ENCODE measurements around the gene MAML3. TPM values are rescaled to one million over a fixed set of nuclear protein-coding genes. Genes with fewer than 3 reads are reported as not detected.

The MAML3 gene
- polyA plus RNA-seq, 1 donor (not counting 4 experiments of a cell fraction or from before 2014, with no cell fraction given), result 0.68 TPM

- DNase-seq (ENCODE audit: low read depth, low spot score) (no peak), FAIRE-seq (no peak)
- Histone ChIP-seq H3K27ac (ENCODE audit: control insufficient read depth, insufficient read depth, low read length) (no peak overlapping the region), H4K20me1 (ENCODE audit: control insufficient read depth, extremely low read depth, insufficient read depth, low read length) (no peaks in the 10 kb centered on the region), H3K9me1 (ENCODE audit: control insufficient read depth, extremely low read depth, insufficient read depth, low read length) (no peaks in the 10 kb centered on the region), H3K4me1 (ENCODE audit: control insufficient read depth, extremely low read depth, insufficient read depth, low read length) (no peaks in the 10 kb centered on the region), H3K9ac (ENCODE audit: control insufficient read depth, extremely low read depth, insufficient read depth, low read length) (no peak overlapping the region), H3K9me3 (ENCODE audit: control insufficient read depth, low read depth, low read length) (no peaks in the 10 kb centered on the region), H3K4me2 (ENCODE audit: control insufficient read depth, extremely low read depth, insufficient read depth, low read depth, low read length) (no peak overlapping the region), H3K4me3 (ENCODE audit: control insufficient read depth in 2 of 3, extremely low read depth in 1 of 3, insufficient read depth in 2 of 3, low read depth in 1 of 3, low read length in 3 of 3) (no peak overlapping the region), H3K27me3 (ENCODE audit: control insufficient read depth, extremely low read depth, insufficient read depth, low read length) (no peaks in the 10 kb centered on the region), H2AFZ (ENCODE audit: control insufficient read depth, low read length) (no peak overlapping the region), H3K36me3 (ENCODE audit: control insufficient read depth in 2 of 2, extremely low read depth in 1 of 2, insufficient read depth in 2 of 2, low read length in 2 of 2) (no peaks in the 10 kb centered on the region), H3K79me2 (ENCODE audit: control insufficient read depth, insufficient read depth, low read length) (no peaks in the 10 kb centered on the region)
- TF ChIP-seq, protein P1, sequence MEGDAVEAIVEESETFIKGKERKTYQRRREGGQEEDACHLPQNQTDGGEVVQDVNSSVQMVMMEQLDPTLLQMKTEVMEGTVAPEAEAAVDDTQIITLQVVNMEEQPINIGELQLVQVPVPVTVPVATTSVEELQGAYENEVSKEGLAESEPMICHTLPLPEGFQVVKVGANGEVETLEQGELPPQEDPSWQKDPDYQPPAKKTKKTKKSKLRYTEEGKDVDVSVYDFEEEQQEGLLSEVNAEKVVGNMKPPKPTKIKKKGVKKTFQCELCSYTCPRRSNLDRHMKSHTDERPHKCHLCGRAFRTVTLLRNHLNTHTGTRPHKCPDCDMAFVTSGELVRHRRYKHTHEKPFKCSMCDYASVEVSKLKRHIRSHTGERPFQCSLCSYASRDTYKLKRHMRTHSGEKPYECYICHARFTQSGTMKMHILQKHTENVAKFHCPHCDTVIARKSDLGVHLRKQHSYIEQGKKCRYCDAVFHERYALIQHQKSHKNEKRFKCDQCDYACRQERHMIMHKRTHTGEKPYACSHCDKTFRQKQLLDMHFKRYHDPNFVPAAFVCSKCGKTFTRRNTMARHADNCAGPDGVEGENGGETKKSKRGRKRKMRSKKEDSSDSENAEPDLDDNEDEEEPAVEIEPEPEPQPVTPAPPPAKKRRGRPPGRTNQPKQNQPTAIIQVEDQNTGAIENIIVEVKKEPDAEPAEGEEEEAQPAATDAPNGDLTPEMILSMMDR (optimal IDR thresholded peaks at IDR 0.05 in 1 of 3, IDR thresholded peaks at IDR 0.05 in 1 of 3, conservative IDR thresholded peaks at IDR 0.05 in 1 of 3; ENCODE audit: extremely low read depth in 1 of 3, insufficient read depth in 2 of 3, low read length in 3 of 3), result no peak
- TF ChIP-seq EZH2 (IDR thresholded peaks at IDR 0.05; ENCODE audit: low read length), result no peak
- dilution Hi-C loops (cut with MboI; ENCODE audit: extremely low pct_ligation_motif_present, low sequenced_read_pairs), result no loop called here
Observed at GRCh38 chr4:139728840-139729239, 425.1 kb downstream of the MAML3 start.

- Histone ChIP-seq H4K20me1 (ENCODE audit: control insufficient read depth, extremely low read depth, insufficient read depth, low read length) (no peaks in the 10 kb centered on the region), H3K9me3 (ENCODE audit: control insufficient read depth, low read depth, low read length) (no peaks in the 10 kb centered on the region), H3K36me3 (ENCODE audit: control insufficient read depth in 2 of 2, extremely low read depth in 1 of 2, insufficient read depth in 2 of 2, low read length in 2 of 2) (no peaks in the 10 kb centered on the region), H2AFZ (ENCODE audit: control insufficient read depth, low read length) (no peak overlapping the region), H3K79me2 (ENCODE audit: control insufficient read depth, insufficient read depth, low read length) (no peaks in the 10 kb centered on the region), H3K27me3 (ENCODE audit: control insufficient read depth, extremely low read depth, insufficient read depth, low read length) (no peaks in the 10 kb centered on the region), H3K9ac (ENCODE audit: control insufficient read depth, extremely low read depth, insufficient read depth, low read length) (no peak overlapping the region), H3K27ac (ENCODE audit: control insufficient read depth, insufficient read depth, low read length) (no peak overlapping the region), H3K4me1 (ENCODE audit: control insufficient read depth, extremely low read depth, insufficient read depth, low read length) (no peaks in the 10 kb centered on the region), H3K4me2 (ENCODE audit: control insufficient read depth, extremely low read depth, insufficient read depth, low read depth, low read length) (no peak overlapping the region), H3K4me3 (ENCODE audit: control insufficient read depth in 2 of 3, extremely low read depth in 1 of 3, insufficient read depth in 2 of 3, low read depth in 1 of 3, low read length in 3 of 3) (no peak overlapping the region), H3K9me1 (ENCODE audit: control insufficient read depth, extremely low read depth, insufficient read depth, low read length) (no peaks in the 10 kb centered on the region)
- dilution Hi-C loops (cut with MboI; ENCODE audit: extremely low pct_ligation_motif_present, low sequenced_read_pairs), result no loop called here
- TF ChIP-seq EZH2 (IDR thresholded peaks at IDR 0.05; ENCODE audit: low read length), result no peak
- TF ChIP-seq, protein P1 (optimal IDR thresholded peaks at IDR 0.05 in 1 of 3, IDR thresholded peaks at IDR 0.05 in 1 of 3, conservative IDR thresholded peaks at IDR 0.05 in 1 of 3; ENCODE audit: extremely low read depth in 1 of 3, insufficient read depth in 2 of 3, low read length in 3 of 3), result no peak
- FAIRE-seq (no peak), DNase-seq (ENCODE audit: low read depth, low spot score) (no peak)
Observed at GRCh38 chr4:139728146-139728545, 425.8 kb downstream of the MAML3 start.
